HG02852 (cell line): ENCODE measurements around the gene USH1C.

Source experiments
- ATAC-seq: cut with Tn5 transposase; IDR thresholded peaks from one replicate; pipeline ENCODE4 v1.9.1; 2021; ENCODE audit warnings: mild to moderate bottlenecking, moderate library complexity; ENCODE audit not compliant: unreplicated experiment

The USH1C gene

DNA sequence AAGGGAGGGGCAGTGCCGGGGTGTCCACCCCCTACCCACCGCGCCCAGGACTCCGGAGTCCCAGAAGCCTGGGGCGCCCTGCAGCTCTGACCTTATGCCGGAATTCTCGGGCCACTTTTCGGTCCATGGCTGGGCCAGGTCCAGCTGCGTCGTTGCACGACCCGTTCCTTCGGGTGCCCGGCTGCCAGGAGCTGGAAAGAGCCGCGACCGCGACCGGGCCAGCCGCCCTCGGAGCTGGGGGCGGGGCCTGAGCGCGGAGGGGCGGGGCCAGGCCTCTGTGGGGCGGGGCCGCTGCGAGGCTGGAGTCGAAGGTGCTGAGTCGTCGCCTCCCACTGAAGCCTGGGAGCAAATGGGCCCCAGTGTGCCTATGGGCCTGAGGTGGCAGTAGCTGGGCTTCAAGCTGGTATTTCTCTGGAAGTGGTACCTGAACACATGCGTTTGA, at the start of gene USH1C:
Gene USH1C, minus strand, starts transcription at position 236 of the 442 bp plus-strand sequence. Its CDS starts 109 bp downstream, at position 127.
- ATAC-seq: no peak

DNA sequence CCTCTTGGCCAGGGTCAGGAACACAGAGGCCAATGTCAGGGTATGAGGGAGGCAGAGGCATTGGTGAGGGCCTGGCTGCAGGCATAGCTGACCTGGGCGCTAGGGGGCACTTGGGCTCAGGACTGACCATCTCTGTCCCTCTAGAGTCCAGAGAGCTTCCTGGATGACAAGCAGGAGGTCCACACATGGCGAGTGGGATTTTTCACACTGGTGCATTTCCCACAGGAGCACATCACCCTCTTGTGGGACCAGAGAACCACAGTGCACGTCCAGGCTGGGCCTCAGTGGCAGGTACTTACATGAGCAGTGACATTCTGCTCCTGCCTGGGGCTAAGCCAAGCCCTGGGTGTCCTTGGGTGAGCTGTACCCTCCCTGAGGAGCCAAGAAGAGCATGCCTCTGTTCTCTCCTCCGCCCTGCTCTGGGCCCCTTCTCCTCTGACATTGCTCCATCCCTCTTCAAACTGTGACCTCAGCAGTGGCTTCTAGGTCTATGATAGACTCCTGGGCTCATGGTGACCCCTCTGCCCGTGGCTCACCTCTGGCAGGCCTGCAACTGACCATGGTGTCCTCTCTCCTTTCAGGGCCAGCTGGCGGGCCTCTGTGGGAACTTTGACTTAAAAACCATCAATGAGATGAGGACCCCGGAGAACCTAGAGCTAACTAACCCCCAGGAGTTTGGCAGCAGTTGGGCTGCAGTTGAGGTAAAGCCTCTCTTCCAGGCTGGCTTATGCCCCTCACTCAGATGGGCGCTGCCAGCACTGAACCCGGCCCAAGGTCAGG, 49.4 kb upstream of the USH1C start:
- no peak for ATAC-seq

DNA sequence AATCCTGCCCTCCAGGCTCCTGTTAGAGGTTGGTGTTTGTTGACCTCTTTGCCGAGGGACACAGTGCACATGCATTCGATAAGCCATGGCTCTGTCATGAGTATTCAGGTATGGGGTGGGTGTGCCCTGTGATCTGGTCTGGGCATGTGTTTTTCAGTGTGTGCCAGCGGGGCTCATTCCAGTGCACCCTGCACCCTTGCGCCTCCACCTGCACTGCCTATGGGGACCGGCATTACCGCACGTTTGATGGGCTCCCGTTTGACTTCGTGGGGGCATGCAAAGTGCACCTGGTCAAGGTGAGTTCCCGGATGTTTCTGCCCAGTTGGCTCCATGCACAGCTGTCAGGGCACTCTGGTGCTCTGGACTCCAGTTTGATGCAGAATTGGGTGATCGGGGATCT, 47.1 kb upstream of the USH1C start:
- no peak for ATAC-seq

DNA sequence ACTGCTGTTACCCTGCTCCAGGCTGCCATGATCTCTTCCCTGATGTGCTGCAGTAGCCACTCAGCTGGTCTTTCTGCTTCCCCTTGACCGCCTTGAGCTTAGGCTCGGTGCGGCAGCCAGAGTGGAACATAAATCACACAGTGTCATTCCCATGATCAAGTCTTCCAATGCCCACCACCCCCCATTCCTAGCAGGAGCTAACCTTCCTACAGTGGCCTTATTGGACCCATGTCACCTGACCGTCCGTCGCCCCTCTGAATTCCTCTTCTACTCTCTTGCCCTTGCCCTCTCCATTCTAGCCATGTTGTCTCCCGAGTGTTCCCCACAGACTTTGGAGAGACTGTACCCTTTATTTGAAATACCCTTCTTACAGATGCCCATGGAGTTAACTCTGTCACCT, 46.2 kb upstream of the USH1C start:
- no peak for ATAC-seq

DNA sequence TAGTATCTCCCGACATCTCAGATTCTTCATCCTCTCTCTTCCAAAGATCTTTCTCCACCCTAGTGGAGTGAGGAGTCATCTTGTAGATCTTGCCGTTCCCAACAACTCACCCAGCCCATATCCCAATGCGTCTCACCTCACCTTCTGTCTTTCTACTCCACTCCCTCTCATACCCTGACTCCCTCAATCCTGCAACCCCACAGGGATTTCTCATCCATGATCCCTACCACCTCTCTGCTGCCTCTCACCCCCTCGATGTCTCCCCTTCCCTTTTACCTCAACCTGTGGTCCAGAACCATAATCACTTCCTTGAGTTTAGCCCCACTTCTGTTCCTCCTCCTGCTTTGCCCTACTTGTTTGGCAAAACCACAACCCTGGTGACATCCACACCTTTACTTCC, 44.5 kb upstream of the USH1C start:
- no peak for ATAC-seq

DNA sequence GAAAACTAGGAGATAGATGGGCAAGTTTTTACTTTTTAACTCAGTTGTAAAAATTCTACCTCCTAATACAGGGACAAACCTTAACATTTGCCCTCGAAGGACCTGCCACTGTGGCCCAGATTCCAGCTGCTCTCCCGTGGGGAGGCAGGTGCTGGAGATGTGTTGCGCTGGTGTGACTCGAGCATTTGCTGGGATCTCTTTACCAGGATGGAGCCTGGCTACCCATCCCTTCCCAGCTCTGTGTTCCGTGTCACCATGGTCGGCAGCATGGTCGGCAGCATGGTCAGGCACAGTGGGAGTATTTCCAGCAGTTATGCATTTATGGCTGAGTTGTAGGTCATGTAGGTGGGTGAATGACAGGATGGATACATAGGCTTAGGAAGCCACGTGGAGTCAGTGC, 44.0 kb upstream of the USH1C start:
- no peak for ATAC-seq

DNA sequence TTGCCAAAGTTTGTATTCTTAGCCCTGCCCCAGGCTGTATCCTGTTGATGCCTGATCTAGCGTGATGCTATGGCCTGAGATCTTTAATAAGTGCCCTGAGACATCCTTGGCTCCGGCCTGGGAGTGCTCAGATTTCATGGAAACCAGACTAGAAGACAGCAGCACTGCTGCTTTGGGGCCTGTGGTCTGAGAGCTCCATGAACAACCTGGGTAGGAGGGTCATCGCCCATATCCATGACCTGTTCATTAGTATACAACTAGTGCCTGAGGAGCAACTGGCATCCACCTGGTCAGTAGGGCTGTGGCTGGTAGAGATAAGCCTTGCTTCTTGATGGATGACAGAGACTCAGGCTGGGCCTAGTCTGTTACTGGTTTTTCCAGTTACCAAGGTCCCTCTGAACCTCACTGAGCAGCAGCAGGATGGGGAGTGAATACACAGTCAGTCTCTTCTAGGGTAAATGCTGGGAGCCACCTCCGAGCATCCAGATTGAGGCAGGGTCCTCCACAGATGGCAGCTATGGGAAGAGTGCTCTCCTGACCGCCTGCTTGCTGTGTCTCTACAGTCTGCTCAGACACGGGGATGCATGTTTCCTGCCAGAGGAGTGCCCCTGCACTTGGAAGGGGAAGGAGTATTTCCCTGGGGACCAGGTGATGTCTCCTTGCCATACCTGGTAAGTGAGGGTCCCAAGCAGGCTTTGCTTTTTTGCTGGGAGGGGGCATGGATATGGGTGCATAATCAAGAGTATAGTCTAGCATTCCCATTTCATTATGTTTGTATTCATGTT, 41.9 kb upstream of the USH1C start:
- no peak for ATAC-seq

DNA sequence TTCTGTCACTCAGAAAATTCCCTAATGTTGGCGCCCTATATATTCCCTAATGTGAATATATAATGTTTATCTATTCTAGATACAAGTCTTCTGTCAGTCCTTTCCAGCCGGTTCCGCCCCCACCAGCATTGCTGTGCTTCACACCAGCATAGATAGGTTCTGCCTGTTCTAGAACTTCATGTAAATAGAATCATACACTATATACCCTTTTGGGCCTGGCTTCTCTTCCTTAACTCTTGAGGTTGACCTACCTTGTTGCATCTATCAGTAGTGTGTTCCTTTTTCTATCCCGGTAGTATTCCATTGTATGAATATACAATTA, 37.5 kb upstream of the USH1C start:
- ATAC-seq: no peak

DNA sequence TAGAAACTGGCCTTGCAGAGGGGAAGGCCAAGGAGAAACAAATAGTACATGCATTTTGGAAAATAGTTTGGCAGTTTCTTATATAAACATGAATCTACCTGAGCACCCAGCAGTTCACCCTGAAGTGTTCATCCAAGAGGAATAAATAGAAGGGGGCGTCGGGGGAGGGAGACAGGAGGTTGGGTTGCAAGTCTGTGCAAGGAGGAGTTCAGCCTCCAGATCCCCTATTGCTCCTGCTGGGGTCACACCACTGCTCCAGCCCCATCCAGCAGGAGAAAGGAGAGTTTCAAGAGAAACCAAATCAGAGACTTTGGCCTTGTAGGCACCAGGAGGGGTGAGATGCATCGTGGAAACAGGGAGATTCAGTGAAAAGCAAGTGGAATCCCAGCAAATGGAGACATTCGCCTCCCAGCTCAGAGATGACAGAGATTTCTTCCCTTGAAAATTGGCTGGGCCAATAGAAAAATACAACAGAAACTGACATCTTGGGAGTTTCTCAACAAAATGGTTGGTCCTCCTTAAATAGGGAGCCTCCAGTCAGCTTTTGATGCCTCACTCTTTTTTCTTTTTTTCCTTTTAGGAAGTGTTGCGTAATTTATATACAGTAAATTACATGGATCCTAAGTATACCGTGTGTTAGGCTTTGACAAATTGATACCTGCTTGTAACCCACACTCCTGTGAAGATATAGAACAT, 37.0 kb upstream of the USH1C start:
- no peak for ATAC-seq

DNA sequence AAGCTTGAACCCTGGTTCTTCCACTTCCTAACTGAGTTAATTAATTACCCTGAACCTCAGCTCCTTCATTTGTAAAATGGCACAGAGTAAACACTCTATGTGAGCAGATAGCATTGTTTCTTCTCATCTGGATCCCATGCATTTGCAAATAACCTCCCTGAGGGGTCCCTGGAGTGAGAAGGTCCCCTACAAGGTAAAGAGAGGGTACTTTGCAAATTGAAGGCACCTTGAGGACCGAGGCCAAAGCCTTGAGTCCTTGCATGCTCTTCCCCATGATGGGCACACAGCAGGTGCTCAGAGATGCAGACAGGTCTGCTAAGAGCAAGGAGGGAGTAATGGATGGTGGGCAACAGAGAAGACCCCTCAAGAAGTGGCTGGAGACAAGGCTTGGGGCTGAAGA, 36.1 kb upstream of the USH1C start:
- no peak for ATAC-seq

DNA sequence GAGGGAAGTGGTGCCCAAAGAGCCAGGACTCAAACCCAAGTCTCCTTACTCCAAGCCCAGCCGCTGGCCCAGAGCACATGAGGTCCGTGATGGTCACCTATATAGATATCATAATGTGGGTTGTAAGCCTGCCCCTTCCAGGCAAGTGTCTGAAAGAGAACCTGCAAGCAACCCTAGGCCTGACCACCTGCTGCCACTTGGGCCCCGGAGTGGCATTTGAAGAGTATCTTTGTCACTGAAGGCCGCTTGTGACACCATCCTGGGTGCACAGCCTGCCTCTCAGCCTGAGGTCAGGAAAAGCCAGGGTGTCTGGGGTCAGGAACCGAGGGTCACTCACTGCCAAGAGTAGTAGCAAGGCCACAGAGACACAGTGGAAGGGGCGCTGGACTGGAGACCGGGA, 35.2 kb upstream of the USH1C start:
- no peak for ATAC-seq

DNA sequence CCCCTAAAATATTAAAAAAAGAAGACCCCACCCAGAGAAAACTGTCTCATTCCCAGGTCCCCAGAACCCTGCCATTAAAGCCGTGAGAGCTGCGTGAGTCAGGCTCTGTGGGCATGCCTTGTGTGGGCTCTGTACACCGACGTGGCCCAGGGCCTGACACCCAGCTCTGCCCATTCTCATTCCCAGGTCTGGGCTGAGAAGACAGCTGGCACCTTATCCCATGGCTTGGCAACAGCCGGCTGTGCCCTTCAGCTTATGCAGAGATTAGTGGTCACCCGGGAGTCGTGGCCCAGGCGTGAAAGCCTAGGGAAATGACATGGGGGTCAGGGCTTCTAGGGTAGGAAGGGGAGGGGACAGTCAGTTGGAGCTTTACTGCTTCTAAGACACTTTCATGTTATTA, 34.7 kb upstream of the USH1C start:
- no peak for ATAC-seq

DNA sequence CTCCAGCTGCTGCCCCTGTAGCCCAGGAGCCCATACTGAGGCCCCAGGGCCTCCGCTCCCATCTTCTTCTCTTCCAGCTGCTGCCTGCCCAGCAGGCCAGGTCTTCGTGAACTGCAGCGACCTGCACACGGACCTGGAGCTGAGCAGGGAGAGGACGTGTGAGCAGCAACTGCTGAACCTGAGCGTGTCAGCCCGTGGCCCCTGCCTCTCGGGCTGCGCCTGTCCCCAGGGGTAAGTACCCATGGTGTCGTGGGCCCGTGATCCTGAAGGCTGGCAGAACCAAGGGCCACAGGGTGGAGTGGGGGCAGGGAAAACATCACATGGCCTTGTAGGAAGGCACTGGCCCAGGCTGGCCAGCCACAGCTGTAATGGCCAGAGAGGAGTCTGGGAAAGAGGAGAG, 34.1 kb upstream of the USH1C start:
- ATAC-seq: no peak

DNA sequence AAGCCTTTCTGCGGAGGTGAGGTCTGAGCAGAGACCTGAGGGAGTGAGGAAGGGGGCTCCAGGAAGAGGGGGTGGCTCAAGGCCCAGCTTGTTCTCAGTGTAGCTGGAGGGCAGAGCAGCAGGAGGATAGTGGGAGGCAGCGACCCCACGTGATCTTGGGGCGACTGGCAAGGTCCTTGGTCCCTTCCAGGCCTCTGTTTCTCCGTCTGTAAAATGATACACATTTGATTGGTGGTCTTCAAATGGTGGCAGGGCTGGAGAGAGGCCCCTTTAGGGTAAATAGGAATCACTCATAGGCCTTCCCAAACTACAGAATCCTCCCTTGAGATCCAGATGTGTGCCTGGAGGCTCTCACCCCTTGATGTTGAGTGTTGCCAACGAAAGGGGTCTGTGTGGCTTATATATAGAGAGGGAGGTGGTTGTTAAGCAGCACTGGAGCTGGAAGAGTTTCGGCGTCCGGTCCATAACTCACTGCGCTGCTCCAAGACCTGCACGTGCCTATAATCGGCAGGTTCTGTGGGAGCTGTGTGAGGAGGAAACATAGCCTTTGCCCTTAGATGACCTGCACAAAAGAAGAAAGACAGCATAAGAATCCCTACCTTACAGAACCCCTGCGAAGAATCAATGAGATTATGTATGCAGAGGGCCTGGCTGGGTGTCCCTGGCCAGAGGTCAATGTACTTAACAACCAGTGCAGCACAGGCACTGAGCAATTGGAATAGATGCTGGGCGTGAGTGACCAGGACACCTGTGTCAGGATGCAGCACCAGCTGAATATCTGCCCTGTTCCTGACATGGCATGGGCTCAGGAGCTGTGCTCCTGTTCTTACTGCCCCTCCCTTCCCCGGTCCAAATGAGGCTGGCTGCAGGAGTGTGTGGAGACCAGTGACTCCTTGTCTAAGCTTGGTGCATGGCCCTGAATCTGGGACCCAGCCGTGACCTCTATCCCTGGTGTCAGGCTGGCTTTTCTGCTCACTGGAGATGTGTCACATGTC, 31.5 kb upstream of the USH1C start:
- ATAC-seq: no peak

DNA sequence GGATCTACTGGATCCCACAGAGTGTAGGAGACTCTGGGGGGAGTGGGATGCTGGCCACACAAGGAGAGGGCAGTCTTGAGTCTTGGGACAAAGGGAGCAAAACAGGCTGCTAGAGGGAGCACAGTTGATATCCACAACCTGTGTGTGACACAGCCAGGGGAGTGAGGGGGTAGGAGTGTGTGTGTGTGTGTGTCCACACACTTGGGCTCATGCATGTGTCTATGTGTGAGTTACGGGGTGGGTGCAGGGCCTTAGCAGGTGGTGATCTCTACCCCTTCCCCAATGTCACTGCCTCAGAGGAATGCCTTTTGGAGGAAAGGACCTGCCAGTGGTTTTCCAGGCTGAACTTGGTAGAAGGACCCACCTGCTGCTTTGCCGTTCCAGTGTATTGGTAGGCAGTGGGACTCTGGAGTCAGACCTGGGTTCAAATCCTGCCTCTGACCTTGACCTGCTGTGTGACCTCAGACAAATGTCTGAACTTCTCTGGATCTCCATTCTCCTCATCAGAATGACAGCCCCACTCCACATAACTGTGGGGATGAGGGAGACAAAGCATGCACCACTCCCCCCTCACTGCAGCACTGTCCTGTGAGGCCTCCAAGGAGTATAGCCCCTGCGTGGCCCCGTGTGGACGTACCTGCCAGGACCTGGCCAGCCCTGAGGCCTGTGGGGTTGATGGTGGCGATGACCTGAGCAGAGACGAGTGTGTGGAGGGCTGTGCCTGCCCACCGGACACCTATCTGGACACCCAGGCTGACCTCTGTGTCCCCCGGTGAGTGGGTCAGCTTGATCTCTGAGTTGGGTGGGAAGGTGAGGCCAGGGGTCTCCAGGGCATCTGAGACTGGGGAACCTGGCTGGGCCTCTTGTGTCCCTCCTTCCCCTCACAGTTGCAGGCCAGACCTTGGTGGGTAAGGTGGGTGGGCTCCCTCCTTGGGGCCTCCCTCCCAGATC, 30.2 kb upstream of the USH1C start:
- ATAC-seq: no peak

DNA sequence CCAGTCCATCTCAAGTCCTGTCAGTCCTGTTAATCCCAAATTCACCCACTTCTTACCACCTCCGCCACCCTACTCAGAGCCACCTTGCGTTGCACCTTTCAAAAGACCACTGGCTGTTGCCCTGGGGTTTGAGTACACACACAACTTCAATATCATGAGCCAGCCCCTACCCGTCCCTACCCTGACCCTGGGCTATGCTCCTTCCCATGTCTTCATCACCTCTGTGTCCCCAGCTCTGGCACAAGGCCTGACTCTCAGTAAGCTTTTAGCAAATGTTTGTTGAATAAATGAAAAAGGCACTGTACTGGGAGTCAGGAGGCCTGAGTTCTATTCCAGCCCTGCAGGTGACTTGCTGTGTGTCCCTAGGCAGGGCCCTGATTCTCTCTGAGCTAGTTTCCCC, 29.3 kb upstream of the USH1C start:
- no peak for ATAC-seq

DNA sequence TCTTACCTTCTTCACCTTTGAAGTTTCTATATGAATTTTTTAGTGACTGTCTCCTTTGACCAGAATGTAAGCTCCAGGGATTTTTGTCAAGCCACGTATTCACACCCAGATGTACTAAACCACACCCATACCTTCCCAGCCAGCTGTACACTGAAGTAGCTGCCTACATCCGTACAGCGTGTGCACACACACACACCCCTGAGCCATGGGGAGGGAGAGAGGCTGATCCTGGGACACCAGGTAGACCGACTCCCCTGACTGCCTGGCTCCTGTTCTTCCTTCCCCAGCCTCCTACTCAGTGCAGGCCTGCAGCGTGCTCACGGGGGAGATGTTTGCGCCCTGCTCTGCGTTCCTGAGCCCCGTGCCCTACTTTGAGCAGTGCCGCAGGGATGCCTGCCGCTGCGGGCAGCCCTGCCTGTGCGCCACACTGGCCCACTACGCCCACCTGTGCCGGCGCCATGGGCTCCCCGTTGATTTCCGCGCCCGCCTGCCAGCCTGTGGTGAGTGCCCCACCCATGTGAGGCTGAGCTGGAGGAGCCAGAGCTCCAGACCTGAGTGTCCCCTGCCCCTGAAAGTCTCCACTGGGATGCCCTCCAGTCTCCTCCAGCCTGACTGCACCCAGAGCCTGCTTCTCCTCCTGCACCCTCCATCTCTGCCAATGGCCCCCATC, 28.7 kb upstream of the USH1C start:
- ATAC-seq: no peak

DNA sequence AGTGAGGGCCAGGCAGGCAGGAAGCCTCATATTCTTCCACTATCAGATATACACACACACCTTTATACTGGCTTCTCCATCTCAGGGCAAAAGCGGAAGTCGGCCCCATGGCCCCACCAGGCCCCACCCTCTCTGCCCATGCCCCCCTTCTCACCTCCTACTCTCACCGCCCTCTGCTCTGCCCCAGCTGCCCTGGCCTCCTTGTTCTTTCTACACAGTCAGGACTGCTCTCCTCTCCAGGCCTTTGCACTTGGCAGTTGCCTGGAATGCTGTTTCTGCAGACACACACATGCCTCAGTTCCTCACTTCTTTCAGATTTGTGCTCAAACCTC, 28.1 kb upstream of the USH1C start:
- no peak for ATAC-seq
